GM19397 (cell line): ENCODE results near the gene SIRPG.
"Not testable (repeated sequence)": the region's sequence is repeated elsewhere in the genome, so short reads cannot be mapped to it uniquely, and the experiment has no call there.

Experiments used
- ATAC-seq: cut with Tn5 transposase; IDR thresholded peaks from one replicate; pipeline ENCODE4 v1.9.1; 2021; ENCODE audit warnings: mild to moderate bottlenecking, moderate library complexity; ENCODE audit not compliant: unreplicated experiment

The SIRPG gene

GRCh38 chr20:1657556-1658334, at the start of gene SIRPG:
Gene SIRPG, minus strand, starts transcription at chr20:1657779. Its CDS starts 65 bp downstream, at chr20:1657714.
- no peak for ATAC-seq

- ATAC-seq = not testable (repeated sequence)
Measured at GRCh38 chr20:1706887-1707286, 49.3 kb upstream of the SIRPG start.

- ATAC-seq = no peak
Measured at GRCh38 chr20:1706079-1706478, 48.5 kb upstream of the SIRPG start.

GRCh38 chr20:1702855-1703254, 45.3 kb upstream of the SIRPG start:
- no peak for ATAC-seq

- no peak for ATAC-seq
Measured at GRCh38 chr20:1702328-1702727, 44.7 kb upstream of the SIRPG start.

GRCh38 chr20:1700990-1701389, 43.4 kb upstream of the SIRPG start:
- ATAC-seq = no peak

- ATAC-seq = no peak
Measured at GRCh38 chr20:1697592-1697991, 40.0 kb upstream of the SIRPG start.

GRCh38 chr20:1696521-1697209, 39.1 kb upstream of the SIRPG start:
- ATAC-seq = no peak

GRCh38 chr20:1694672-1695071, 37.1 kb upstream of the SIRPG start:
- no peak for ATAC-seq

- no peak for ATAC-seq
Measured at GRCh38 chr20:1693427-1693826, 35.8 kb upstream of the SIRPG start.

GRCh38 chr20:1689721-1690120, 32.1 kb upstream of the SIRPG start:
- no peak for ATAC-seq

- ATAC-seq = no peak
Measured at GRCh38 chr20:1688886-1689538, 31.4 kb upstream of the SIRPG start.

GRCh38 chr20:1687053-1687452, 29.5 kb upstream of the SIRPG start:
- no peak for ATAC-seq

- no peak for ATAC-seq
Measured at GRCh38 chr20:1686151-1686748, 28.7 kb upstream of the SIRPG start.

GRCh38 chr20:1685304-1686052, 27.9 kb upstream of the SIRPG start:
- no peak for ATAC-seq

- no peak for ATAC-seq
Measured at GRCh38 chr20:1684872-1685271, 27.3 kb upstream of the SIRPG start.

GRCh38 chr20:1676650-1677049, 19.1 kb upstream of the SIRPG start:
- no peak for ATAC-seq

- no peak for ATAC-seq
Measured at GRCh38 chr20:1674990-1675780, 17.6 kb upstream of the SIRPG start.

GRCh38 chr20:1674361-1674760, 16.8 kb upstream of the SIRPG start:
- ATAC-seq = no peak

GRCh38 chr20:1673424-1673823, 15.8 kb upstream of the SIRPG start:
- ATAC-seq = no peak
